Sigmoid colon (tissue), 4 donors: ENCODE measurements around the gene FAM240B.

ENCODE experiments used
- EP300 ChIP-seq, 4 donors: sonication (generic); formaldehyde crosslinking; IDR thresholded peaks; one replicate each; pipeline ENCODE4 v1.6.1; 2017; ENCODE audit warnings: antibody characterized with exemption in 4 of 4
- TF ChIP-seq, protein P1 (sequence below), 4 experiments: fragments of 450-650 bp in 3 of 4; fragments of 200-600 bp in 1 of 4; IDR thresholded peaks; one replicate each; pipeline ENCODE4 v1.5.1; 2016 to 2019; ENCODE audit warnings: antibody characterized with exemption in 4 of 4, mild to moderate bottlenecking in 3 of 4, moderate library complexity in 2 of 4

DNA sequence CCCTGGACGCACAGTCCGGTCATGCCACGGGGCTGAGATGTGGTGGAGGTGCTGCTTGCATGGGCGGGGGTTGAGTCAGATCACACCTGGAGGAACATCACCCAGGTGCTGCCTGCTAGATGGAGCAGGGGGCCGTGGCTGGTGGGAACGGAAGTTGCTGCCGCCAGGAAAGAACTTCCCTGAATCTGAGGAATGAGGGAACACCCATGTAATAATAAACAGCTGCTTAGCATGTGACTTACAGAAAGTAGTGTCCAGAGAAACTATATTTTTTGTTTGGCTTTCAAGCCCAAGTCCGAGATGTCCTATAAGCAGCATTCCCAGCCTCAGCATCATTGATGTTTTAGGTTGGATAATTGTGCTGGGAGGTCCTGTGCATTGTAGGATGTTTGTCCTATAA lies 27.1 kb upstream of the FAM240B start:
- TF ChIP-seq, protein P1, sequence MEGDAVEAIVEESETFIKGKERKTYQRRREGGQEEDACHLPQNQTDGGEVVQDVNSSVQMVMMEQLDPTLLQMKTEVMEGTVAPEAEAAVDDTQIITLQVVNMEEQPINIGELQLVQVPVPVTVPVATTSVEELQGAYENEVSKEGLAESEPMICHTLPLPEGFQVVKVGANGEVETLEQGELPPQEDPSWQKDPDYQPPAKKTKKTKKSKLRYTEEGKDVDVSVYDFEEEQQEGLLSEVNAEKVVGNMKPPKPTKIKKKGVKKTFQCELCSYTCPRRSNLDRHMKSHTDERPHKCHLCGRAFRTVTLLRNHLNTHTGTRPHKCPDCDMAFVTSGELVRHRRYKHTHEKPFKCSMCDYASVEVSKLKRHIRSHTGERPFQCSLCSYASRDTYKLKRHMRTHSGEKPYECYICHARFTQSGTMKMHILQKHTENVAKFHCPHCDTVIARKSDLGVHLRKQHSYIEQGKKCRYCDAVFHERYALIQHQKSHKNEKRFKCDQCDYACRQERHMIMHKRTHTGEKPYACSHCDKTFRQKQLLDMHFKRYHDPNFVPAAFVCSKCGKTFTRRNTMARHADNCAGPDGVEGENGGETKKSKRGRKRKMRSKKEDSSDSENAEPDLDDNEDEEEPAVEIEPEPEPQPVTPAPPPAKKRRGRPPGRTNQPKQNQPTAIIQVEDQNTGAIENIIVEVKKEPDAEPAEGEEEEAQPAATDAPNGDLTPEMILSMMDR (IDR thresholded peaks at IDR 0.05), result no peak
- TF ChIP-seq EP300 (IDR thresholded peaks at IDR 0.05), result no peak
